NB4 (cell line): ENCODE data around the gene RBCK1.

Experiments used
- CTCF ChIP-seq: IDR thresholded peaks from one replicate; pipeline ENCODE4 v1.5.1; 2012; ENCODE audit warnings: low read depth, low read length
- POLR2A ChIP-seq: IDR thresholded peaks from 2 replicates; pipeline ENCODE4 v1.6.1; 2011; ENCODE audit warnings: mild to moderate bottlenecking; ENCODE audit not compliant: insufficient read length; ENCODE audit errors: extremely low read depth

GRCh38 chr20:434221-434620 is 26.1 kb downstream of the RBCK1 start:
- TF ChIP-seq CTCF: no peak
- no peak for TF ChIP-seq POLR2A
